GM23248 (cell line): Measurements from ENCODE around the gene CIAO2A. TPM values are rescaled to one million over a fixed set of nuclear protein-coding genes. Genes with fewer than 3 reads are reported as not detected.

ENCODE experiments used
- DNase-seq: peaks from one replicate; pipeline ENCODE4 v3.0.0-alpha.2; 2015
- H2AFZ ChIP-seq: fragments of 200-600 bp; sonication (generic); 2 replicates; pipeline ENCODE4 v1.6.1; 2016; ENCODE audit warnings: antibody characterized with exemption
- H3F3A ChIP-seq: fragments of 200-600 bp; sonication (generic); 2 replicates; pipeline ENCODE4 v1.6.1; 2016; ENCODE audit warnings: mild to moderate bottlenecking, antibody characterized with exemption, mixed run types; ENCODE audit not compliant: insufficient read depth
- H3K27ac ChIP-seq: fragments of 200-600 bp; sonication (generic); 2 replicates; pipeline ENCODE4 v1.5.1; 2016; ENCODE audit warnings: mild to moderate bottlenecking
- H3K27me3 ChIP-seq: fragments of 200-600 bp; sonication (generic); replicated peaks from 2 replicates; pipeline ENCODE4 v1.6.1; 2016; ENCODE audit warnings: mild to moderate bottlenecking; ENCODE audit not compliant: insufficient read depth
- H3K36me3 ChIP-seq: fragments of 200-600 bp; sonication (generic); 2 replicates; pipeline ENCODE4 v1.6.1; 2016; ENCODE audit warnings: low read depth, mild to moderate bottlenecking
- H3K4me1 ChIP-seq: fragments of 200-600 bp; sonication (generic); 2 replicates; pipeline ENCODE4 v1.6.1; 2016; ENCODE audit warnings: mild to moderate bottlenecking; ENCODE audit not compliant: insufficient read depth
- H3K4me2 ChIP-seq: fragments of 200-600 bp; sonication (generic); one replicate; pipeline ENCODE4 v1.6.1; 2016; ENCODE audit warnings: mild to moderate bottlenecking; ENCODE audit not compliant: unreplicated experiment
- H3K4me3 ChIP-seq: fragments of 200-600 bp; sonication (generic); 2 replicates; pipeline ENCODE4 v1.5.1; 2016; ENCODE audit warnings: mild to moderate bottlenecking
- H3K79me2 ChIP-seq: fragments of 200-600 bp; sonication (generic); 2 replicates; pipeline ENCODE4 v1.6.1; 2016; ENCODE audit warnings: mild to moderate bottlenecking; ENCODE audit not compliant: insufficient read depth
- H3K9ac ChIP-seq: fragments of 200-600 bp; sonication (generic); 2 replicates; pipeline ENCODE4 v1.6.1; 2016; ENCODE audit warnings: mild to moderate bottlenecking
- H3K9me2 ChIP-seq: fragments of 200-600 bp; sonication (generic); 2 replicates; pipeline ENCODE4 v1.6.1; 2016; ENCODE audit warnings: mixed run types, mild to moderate bottlenecking, moderate library complexity; ENCODE audit not compliant: insufficient read depth
- H3K9me3 ChIP-seq: fragments of 200-600 bp; sonication (generic); one replicate; pipeline ENCODE4 v1.6.1; 2017; ENCODE audit warnings: low read depth
- H4K20me1 ChIP-seq: fragments of 200-600 bp; sonication (generic); 2 replicates; pipeline ENCODE4 v1.6.0; 2016; ENCODE audit not compliant: insufficient read depth
- EZH2 ChIP-seq: fragments of 200-600 bp; sonication (generic); IDR thresholded peaks from 2 replicates; pipeline ENCODE4 v1.6.1; 2018; ENCODE audit warnings: antibody characterized with exemption, mild to moderate bottlenecking; ENCODE audit not compliant: insufficient read depth, poor library complexity, severe bottlenecking
- EZH2phosphoT487 ChIP-seq: fragments of 200-600 bp; sonication (generic); IDR thresholded peaks from 2 replicates; pipeline ENCODE4 v1.6.1; 2018; ENCODE audit warnings: antibody characterized with exemption, moderate library complexity, mild to moderate bottlenecking, low read depth; ENCODE audit not compliant: insufficient read depth
- WGBS, 2 experiments: methylation state at CpG; one replicate each; pipeline ENCODE4 v1.1.6; 2015 to 2017; ENCODE audit warnings: low lambda C conversion rate in 2 of 2, low coverage in 1 of 2; ENCODE audit errors: missing lambda C conversion rate in 2 of 2; 5-methylcytosine and 5-hydroxymethylcytosine counted together
- in situ Hi-C: fragments of 300-500 bp; cut with MboI; formaldehyde crosslinking; loops from 2 replicates; pipeline ENCODE4 v1.15.0; 2020
- polyA plus RNA-seq: library from polyadenylated mRNA; unstranded; fragments of >200 nt; fragmentation: Nextera tagmentation; extraction: Ambion mirVana; gene quantifications from 2 replicates; pipeline ENCODE4 v1.2.1, GENCODE V29; 2016
- total RNA-seq: library from RNA; depleted of rRNA; stranded (reverse); fragments of >200 nt; shearing (Covaris generic); gene quantifications from 2 replicates; pipeline ENCODE4 v1.2.3, GENCODE V29; 2014

The CIAO2A gene
- total and polyA plus RNA-seq, 2 experiments from 2014 or later = 40.5 to 93.8 TPM

GRCh38 chr15:64132217-64132616 is 38.6 kb upstream of the CIAO2A start:
- no peak for TF ChIP-seq EZH2phosphoT487
- TF ChIP-seq EZH2 = no peak
- in situ Hi-C loops = no loop called here
- Histone ChIP-seq H3K27me3 (no peaks in the 10 kb centered on the region), H3K79me2 (no peaks in the 10 kb centered on the region), H3K36me3 (peaks cover 62% of the 10 kb centered on the region), H3F3A (no peaks in the 10 kb centered on the region), H3K4me1 (no peaks in the 10 kb centered on the region), H3K4me3 (no peak overlapping the region), H4K20me1 (no peaks in the 10 kb centered on the region), H3K9me3 (no peaks in the 10 kb centered on the region), H3K9ac (no peak overlapping the region), H3K27ac (no peak overlapping the region), H3K4me2 (no peak overlapping the region), H2AFZ (no peak overlapping the region), H3K9me2 (no peaks in the 10 kb centered on the region)
- no peak for DNase-seq
- 95% methylated on average over 4 of the region's 4 CpGs for WGBS, 2 experiments

- no peak for DNase-seq
- H3K27ac ChIP-seq = no peak overlapping the region
- H3K9ac ChIP-seq = no peak overlapping the region
- H3F3A ChIP-seq = no peaks in the 10 kb centered on the region
- no peak overlapping the region for H2AFZ ChIP-seq
- H3K4me1 ChIP-seq = no peaks in the 10 kb centered on the region
- no peaks in the 10 kb centered on the region for H3K9me3 ChIP-seq
- no peaks in the 10 kb centered on the region for H3K79me2 ChIP-seq
- no peaks in the 10 kb centered on the region for H3K9me2 ChIP-seq
- 87 to 88% methylated on average over 7 of the region's 7 CpGs for WGBS, 2 experiments
- TF ChIP-seq EZH2 (no peak), EZH2phosphoT487 (no peak)
- in situ Hi-C loops = no loop called here
- peaks cover 64% of the 10 kb centered on the region for H3K36me3 ChIP-seq
- H3K4me2 ChIP-seq = no peak overlapping the region
- no peaks in the 10 kb centered on the region for H4K20me1 ChIP-seq
- H3K27me3 ChIP-seq = no peaks in the 10 kb centered on the region
- H3K4me3 ChIP-seq = no peak overlapping the region
Measured at GRCh38 chr15:64131547-64131946, 37.9 kb upstream of the CIAO2A start.

GRCh38 chr15:64130159-64130558 is 36.5 kb upstream of the CIAO2A start:
- Histone ChIP-seq H3K4me3 (no peak overlapping the region), H3K4me2 (no peak overlapping the region), H3K36me3 (peaks cover 54% of the 10 kb centered on the region), H3K4me1 (no peaks in the 10 kb centered on the region), H3K9me2 (no peaks in the 10 kb centered on the region), H3K27ac (no peak overlapping the region), H3K9ac (no peak overlapping the region), H4K20me1 (no peaks in the 10 kb centered on the region), H3K79me2 (no peaks in the 10 kb centered on the region), H2AFZ (no peak overlapping the region), H3K27me3 (no peaks in the 10 kb centered on the region), H3F3A (no peaks in the 10 kb centered on the region), H3K9me3 (no peaks in the 10 kb centered on the region)
- no peak for DNase-seq
- TF ChIP-seq EZH2 (no peak), EZH2phosphoT487 (no peak)
- 98 to 100% methylated on average over 3 of the region's 3 CpGs for WGBS, 2 experiments
- in situ Hi-C loops = no loop called here

- H3K9me3 ChIP-seq = no peaks in the 10 kb centered on the region
- TF ChIP-seq EZH2phosphoT487 (no peak), EZH2 (no peak)
- WGBS, 2 experiments = 80 to 86% methylated on average over 6 of the region's 6 CpGs
Measured at GRCh38 chr15:64127521-64128270, 34.1 kb upstream of the CIAO2A start.

More at GRCh38 chr15:64127521-64128270, 34.1 kb upstream of the CIAO2A start:
- H3K4me2 ChIP-seq = no peak overlapping the region
- H3K4me1 ChIP-seq = no peaks in the 10 kb centered on the region
- no peaks in the 10 kb centered on the region for H3K9me2 ChIP-seq
- no peaks in the 10 kb centered on the region for H3K79me2 ChIP-seq
- in situ Hi-C loops = no loop called here
- H3K27ac ChIP-seq = no peak overlapping the region
- no peaks in the 10 kb centered on the region for H4K20me1 ChIP-seq
- H2AFZ ChIP-seq = no peak overlapping the region
- no peaks in the 10 kb centered on the region for H3F3A ChIP-seq
- no peak for DNase-seq
- no peak overlapping the region for H3K9ac ChIP-seq
- H3K4me3 ChIP-seq = no peak overlapping the region
- peaks cover 71% of the 10 kb centered on the region for H3K36me3 ChIP-seq
- H3K27me3 ChIP-seq = no peaks in the 10 kb centered on the region
